GM21528 (cell line): ENCODE results near the gene ADCY1.
"Not testable (repeated sequence)": the region's sequence is repeated elsewhere in the genome, so short reads cannot be mapped to it uniquely, and the experiment has no call there.

Experiments
- ATAC-seq: cut with Tn5 transposase; IDR thresholded peaks from one replicate; pipeline ENCODE4 v1.9.1; 2021; ENCODE audit warnings: mild to moderate bottlenecking, moderate library complexity; ENCODE audit not compliant: unreplicated experiment, low FRiP score

Gene ADCY1

GRCh38 chr7:45573661-45574415 lies at the start of gene ADCY1:
ADCY1 (plus strand) TSS chr7:45574368; CDS start chr7:45574544, 176 bp downstream.
- ATAC-seq = no peak

GRCh38 chr7:45524445-45524844 lies 49.7 kb upstream of the ADCY1 start:
- ATAC-seq = no peak

GRCh38 chr7:45525057-45525456 lies 49.1 kb upstream of the ADCY1 start:
- no peak for ATAC-seq

GRCh38 chr7:45543473-45543872 lies 30.7 kb upstream of the ADCY1 start:
- no peak for ATAC-seq

GRCh38 chr7:45545105-45545710 lies 29.0 kb upstream of the ADCY1 start:
- not testable (repeated sequence) for ATAC-seq

- ATAC-seq = not testable (repeated sequence)
These were observed 25.3 kb upstream of the ADCY1 start for GRCh38 chr7:45548917-45549316.

- ATAC-seq = no peak
These were observed 10.8 kb upstream of the ADCY1 start for GRCh38 chr7:45563401-45563800.

GRCh38 chr7:45563941-45564461 lies 10.2 kb upstream of the ADCY1 start:
- ATAC-seq = no peak

GRCh38 chr7:45564485-45564884 lies 9.7 kb upstream of the ADCY1 start:
- no peak for ATAC-seq

GRCh38 chr7:45564886-45565455 lies 9.2 kb upstream of the ADCY1 start:
- no peak for ATAC-seq

- ATAC-seq = no peak
These were observed 7.8 kb upstream of the ADCY1 start for GRCh38 chr7:45566386-45566785.

- no peak for ATAC-seq
These were observed 7.2 kb upstream of the ADCY1 start for GRCh38 chr7:45566961-45567360.

GRCh38 chr7:45567713-45568112 lies 6.5 kb upstream of the ADCY1 start:
- ATAC-seq = no peak

GRCh38 chr7:45568536-45569289 lies 5.5 kb upstream of the ADCY1 start:
- ATAC-seq = no peak

GRCh38 chr7:45569290-45569685 lies 4.9 kb upstream of the ADCY1 start:
- ATAC-seq = no peak

- no peak for ATAC-seq
These were observed 3.4 kb upstream of the ADCY1 start for GRCh38 chr7:45570797-45571196.

GRCh38 chr7:45573204-45573603 lies 964 bp upstream of the ADCY1 start:
- ATAC-seq = no peak

- no peak for ATAC-seq
These were observed 174 bp downstream of the ADCY1 start for GRCh38 chr7:45574416-45574668.

GRCh38 chr7:45574669-45575500 lies 717 bp downstream of the ADCY1 start:
- ATAC-seq = no peak

GRCh38 chr7:45575501-45576248 lies 1.5 kb downstream of the ADCY1 start:
- no peak for ATAC-seq
